Neutrophil (primary cell): Measurements from ENCODE around the gene NECTIN4.

Source experiments
- H3K27ac ChIP-seq: fragments of 200-600 bp; sonication (generic); 2 replicates; pipeline ENCODE4 v1.5.1; 2016; ENCODE audit warnings: mild to moderate bottlenecking, moderate library complexity
- H3K27me3 ChIP-seq: fragments of 200-600 bp; sonication (generic); 2 replicates; pipeline ENCODE4 v1.6.0; 2016; ENCODE audit warnings: mild to moderate bottlenecking
- H3K36me3 ChIP-seq: fragments of 200-600 bp; sonication (generic); 2 replicates; pipeline ENCODE4 v1.5.1; 2017
- H3K4me1 ChIP-seq, 2 experiments: fragments of 200-600 bp in 1 of 2; sonication (generic) in 1 of 2; 1 replicate in 1 of 2; 2 replicates in 1 of 2; pipeline versions ENCODE4 v1.5.1 to v1.6.1; 2013 to 2016; ENCODE audit warnings: low read depth in 1 of 2, low read length in 1 of 2, mild to moderate bottlenecking in 1 of 2, moderate library complexity in 1 of 2; ENCODE audit not compliant: control insufficient read depth in 1 of 2, insufficient read depth in 1 of 2
- H3K4me3 ChIP-seq, 2 experiments: fragments of 200-600 bp in 1 of 2; sonication (generic) in 1 of 2; 1 replicate in 1 of 2; 2 replicates in 1 of 2; pipeline ENCODE4 v1.5.1; 2013 to 2016; ENCODE audit warnings: low read depth in 1 of 2, low read length in 1 of 2, mild to moderate bottlenecking in 1 of 2, moderate library complexity in 1 of 2
- H3K9me3 ChIP-seq: fragments of 200-600 bp; sonication (generic); 2 replicates; pipeline ENCODE4 v1.5.1; 2016
- TF ChIP-seq, protein P1 (sequence below): fragments of 200-600 bp; sonication (generic); IDR thresholded peaks from 2 replicates; pipeline ENCODE4 v1.5.1; 2016; ENCODE audit warnings: antibody characterized with exemption

Gene NECTIN4

DNA sequence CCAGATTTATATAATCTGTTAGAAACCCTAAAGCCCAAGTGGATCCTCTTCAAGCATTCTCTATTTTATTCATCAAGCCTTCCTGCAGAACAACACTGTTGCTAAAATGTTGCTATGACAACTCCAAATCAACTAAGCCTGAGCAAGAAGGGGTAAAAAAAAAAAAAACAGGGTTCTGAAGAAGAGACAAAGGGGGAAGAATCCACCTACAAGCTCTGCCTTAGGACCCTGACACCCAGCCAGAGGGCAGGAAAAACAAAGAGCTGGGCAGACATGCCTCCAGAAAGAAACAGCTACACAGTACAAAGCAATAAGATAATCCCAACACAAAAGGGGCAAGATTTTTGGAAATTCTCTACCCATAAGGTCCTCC is 44.8 kb downstream of the NECTIN4 start:
- TF ChIP-seq, protein P1, sequence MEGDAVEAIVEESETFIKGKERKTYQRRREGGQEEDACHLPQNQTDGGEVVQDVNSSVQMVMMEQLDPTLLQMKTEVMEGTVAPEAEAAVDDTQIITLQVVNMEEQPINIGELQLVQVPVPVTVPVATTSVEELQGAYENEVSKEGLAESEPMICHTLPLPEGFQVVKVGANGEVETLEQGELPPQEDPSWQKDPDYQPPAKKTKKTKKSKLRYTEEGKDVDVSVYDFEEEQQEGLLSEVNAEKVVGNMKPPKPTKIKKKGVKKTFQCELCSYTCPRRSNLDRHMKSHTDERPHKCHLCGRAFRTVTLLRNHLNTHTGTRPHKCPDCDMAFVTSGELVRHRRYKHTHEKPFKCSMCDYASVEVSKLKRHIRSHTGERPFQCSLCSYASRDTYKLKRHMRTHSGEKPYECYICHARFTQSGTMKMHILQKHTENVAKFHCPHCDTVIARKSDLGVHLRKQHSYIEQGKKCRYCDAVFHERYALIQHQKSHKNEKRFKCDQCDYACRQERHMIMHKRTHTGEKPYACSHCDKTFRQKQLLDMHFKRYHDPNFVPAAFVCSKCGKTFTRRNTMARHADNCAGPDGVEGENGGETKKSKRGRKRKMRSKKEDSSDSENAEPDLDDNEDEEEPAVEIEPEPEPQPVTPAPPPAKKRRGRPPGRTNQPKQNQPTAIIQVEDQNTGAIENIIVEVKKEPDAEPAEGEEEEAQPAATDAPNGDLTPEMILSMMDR, result no peak
- Histone ChIP-seq H3K4me3 (peak overlapping the region; percentile 99), H3K9me3 (no peaks in the 10 kb centered on the region), H3K27me3 (no peaks in the 10 kb centered on the region), H3K4me1 (peaks cover 25 to 31% of the 10 kb centered on the region in 2 experiments), H3K36me3 (peaks cover 68% of the 10 kb centered on the region), H3K27ac (peak overlapping the region; percentile 98)

DNA sequence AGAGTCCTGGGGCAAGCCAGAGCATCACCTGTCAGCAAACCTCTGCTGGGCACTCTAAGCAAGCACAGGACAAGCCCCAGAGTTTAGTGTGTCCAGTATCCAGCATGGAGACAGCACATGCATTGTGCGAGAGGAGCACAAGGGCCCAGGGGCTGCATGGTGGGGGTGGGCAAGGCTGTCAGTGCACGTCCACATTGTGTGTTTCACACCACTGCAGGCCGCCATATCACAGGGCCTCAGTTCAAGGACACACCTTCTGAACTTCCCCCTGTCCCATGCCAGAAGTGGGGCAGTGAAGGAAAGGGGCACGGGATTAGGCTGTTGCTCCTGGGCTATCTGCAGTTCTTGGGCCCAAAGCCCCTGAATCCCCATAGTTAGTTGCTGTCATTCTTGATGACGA is 49.8 kb downstream of the NECTIN4 start:
- Histone ChIP-seq H3K27me3 (no peaks in the 10 kb centered on the region), H3K4me3 (peak overlapping the region in 1 of 2 experiments; percentile 88), H3K9me3 (no peaks in the 10 kb centered on the region), H3K4me1 (peaks cover 23 to 33% of the 10 kb centered on the region in 2 experiments), H3K36me3 (peaks cover 44% of the 10 kb centered on the region), H3K27ac (peak overlapping the region; percentile 81)
- TF ChIP-seq, protein P1, result no peak

DNA sequence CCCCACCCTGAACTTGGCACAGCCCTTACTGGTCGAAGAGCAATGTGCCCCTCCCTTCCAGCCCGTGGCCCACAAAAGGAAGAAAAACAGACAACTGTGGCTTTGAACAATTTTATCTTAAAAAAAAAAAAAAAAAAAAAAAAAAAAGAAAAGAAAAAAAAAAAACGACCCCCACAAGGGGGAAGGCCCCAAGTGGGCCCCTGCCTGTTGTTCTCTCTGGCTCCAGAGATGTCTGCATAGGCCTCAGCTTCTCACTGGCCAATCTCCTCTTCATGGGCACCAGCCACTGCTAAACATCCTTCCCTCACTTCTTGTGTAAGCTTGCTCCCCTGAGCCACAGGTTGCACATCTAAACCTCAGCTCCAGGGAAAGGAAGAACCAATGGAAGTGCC is 50.2 kb downstream of the NECTIN4 start:
- Histone ChIP-seq H3K9me3 (no peaks in the 10 kb centered on the region), H3K27ac (peak overlapping the region; percentile 81), H3K4me1 (peaks cover 20 to 30% of the 10 kb centered on the region in 2 experiments), H3K36me3 (peaks cover 44% of the 10 kb centered on the region), H3K27me3 (no peaks in the 10 kb centered on the region), H3K4me3 (peak overlapping the region; percentile 87 to 88)
- TF ChIP-seq, protein P1, result no peak

DNA sequence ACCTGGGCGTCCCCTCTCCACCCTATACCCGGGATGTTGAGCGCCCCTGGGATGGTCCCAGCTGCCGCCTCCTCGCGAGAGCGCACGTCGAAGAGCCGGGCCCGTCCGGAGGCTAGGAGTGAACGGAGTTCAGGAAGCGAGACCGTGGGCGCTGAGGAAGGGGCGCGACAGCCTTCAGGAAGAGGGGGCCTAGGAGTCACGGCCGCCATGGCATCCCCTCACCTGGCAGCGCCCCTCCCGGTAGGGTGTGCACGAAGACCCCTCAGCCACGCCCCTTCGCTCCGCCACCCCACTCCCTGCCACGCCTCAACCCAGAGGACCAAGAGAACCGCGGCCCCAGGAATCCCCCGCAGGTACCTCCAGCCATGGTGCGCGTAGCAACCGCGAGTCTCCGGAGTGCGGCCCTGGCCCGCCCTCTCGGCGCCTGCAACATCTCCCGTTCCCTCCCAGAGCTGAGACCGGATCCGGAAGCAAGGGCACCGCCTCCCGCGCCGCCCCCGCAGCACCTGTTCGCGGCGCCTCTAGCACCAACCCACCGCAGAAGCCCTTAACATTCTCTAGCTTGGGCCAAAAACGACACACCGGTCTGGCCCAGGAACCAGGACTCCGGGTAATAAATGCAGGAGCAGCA is 50.7 kb downstream of the NECTIN4 start, which contains the start of gene TSTD1:
Gene TSTD1 (minus strand): TSS at position 442 of the 631 bp plus-strand sequence. CDS start 75 bp downstream, at position 367.
- peaks cover 16 to 24% of the 10 kb centered on the region in 2 experiments for H3K4me1 ChIP-seq
- H3K36me3 ChIP-seq, result peaks cover 44% of the 10 kb centered on the region
- no peaks in the 10 kb centered on the region for H3K9me3 ChIP-seq
- H3K4me3 ChIP-seq, result peak within 1 kb of the TSS; percentile 87 to 88
- no peaks in the 10 kb centered on the region for H3K27me3 ChIP-seq
- peak within 1 kb of the TSS; percentile 81 for H3K27ac ChIP-seq
- TF ChIP-seq, protein P1, result no peak

DNA sequence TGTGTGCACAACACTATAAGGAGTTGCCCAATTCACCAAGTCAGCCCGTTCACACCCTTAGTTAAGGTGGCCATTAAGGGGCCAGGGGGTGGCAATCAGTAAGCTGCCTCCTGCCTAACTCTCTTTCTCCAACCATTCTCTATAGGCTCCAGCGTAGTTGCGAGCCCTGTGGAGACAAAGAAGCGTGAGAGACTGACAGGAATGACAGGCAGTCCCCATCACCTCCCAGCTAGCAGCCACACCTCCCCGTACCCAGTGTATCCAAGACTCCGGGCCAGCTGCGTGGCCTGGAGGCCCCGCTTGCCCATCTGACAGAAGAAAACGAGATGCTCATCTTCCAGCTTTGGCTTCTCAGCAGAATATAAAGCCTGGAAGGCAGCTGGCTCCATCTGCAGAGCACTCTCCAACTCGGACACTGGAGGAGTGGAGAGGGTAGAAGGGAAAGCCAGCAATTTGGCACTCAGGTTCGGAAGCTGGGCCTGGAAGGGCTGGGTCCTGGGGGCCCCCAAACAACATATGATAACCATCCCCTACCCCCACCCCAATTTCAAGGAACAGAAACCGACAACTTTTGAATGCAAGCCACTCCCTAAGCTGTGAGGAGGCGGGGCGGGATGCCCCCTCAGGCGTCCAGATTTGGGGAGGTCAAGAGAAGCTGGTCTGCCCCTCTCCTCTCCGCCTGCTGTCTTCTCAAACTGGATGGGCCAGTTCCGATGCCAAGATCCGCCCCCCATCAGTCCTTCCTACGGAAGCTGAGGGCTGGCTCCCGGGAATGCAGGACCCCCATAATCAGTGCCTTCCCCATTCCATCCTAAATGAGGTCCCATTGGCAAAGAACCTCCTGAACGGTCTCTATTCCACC is 51.5 kb downstream of the NECTIN4 start:
- H3K36me3 ChIP-seq, result peaks cover 38% of the 10 kb centered on the region
- H3K9me3 ChIP-seq, result no peaks in the 10 kb centered on the region
- H3K4me1 ChIP-seq, result peaks cover 21 to 27% of the 10 kb centered on the region in 2 experiments
- H3K27me3 ChIP-seq, result no peaks in the 10 kb centered on the region
- TF ChIP-seq, protein P1, result no peak
- H3K4me3 ChIP-seq, result peak overlapping the region; percentile 87 to 88
- peak overlapping the region; percentile 81 for H3K27ac ChIP-seq
